HFFc6 (cell line): ENCODE data around the gene SLC6A3. TPM values are rescaled to one million over a fixed set of nuclear protein-coding genes. Genes with fewer than 3 reads are reported as not detected.

ENCODE experiments used
- DNase-seq: peaks from one replicate; pipeline ENCODE4 v3.0.0-alpha.2; 2018
- H3K27ac Mint-ChIP-seq: 2 replicates; pipeline ENCODE4 v1.8.0; 2020; ENCODE audit warnings: mild to moderate bottlenecking, mixed read lengths
- H3K27me3 Mint-ChIP-seq: 2 replicates; pipeline ENCODE4 v1.8.0; 2021; ENCODE audit warnings: mild to moderate bottlenecking, moderate library complexity, mixed read lengths; ENCODE audit not compliant: insufficient read depth
- H3K36me3 Mint-ChIP-seq: 2 replicates; pipeline ENCODE4 v1.8.0; 2021; ENCODE audit warnings: low read depth, mixed read lengths
- H3K4me1 Mint-ChIP-seq: 2 replicates; pipeline ENCODE4 v1.8.0; 2020; ENCODE audit warnings: low read depth, mixed read lengths
- H3K4me3 Mint-ChIP-seq: 2 replicates; pipeline ENCODE4 v1.8.0; 2020; ENCODE audit warnings: mild to moderate bottlenecking, moderate library complexity, mixed read lengths
- H3K9me3 Mint-ChIP-seq: 2 replicates; pipeline ENCODE4 v1.8.0; 2020; ENCODE audit warnings: mild to moderate bottlenecking, mixed read lengths
- CTCF ChIP-seq: fragments of 200-600 bp; sonication (generic); IDR thresholded peaks from 2 replicates; pipeline ENCODE4 v1.5.0; 2021; ENCODE audit warnings: antibody characterized with exemption, mild to moderate bottlenecking
- total RNA-seq, 6 experiments: library from RNA; stranded (reverse); fragmentation: NEBNext Ultra II Directional; extraction: Animal tissue kit (Norgen Biotek cat#: 25700); gene quantifications; 2 replicates in 1 of 6; 3 replicates in 5 of 6; pipeline ENCODE4 v1.2.3, GENCODE V29; 2021

The SLC6A3 gene
- total RNA-seq, 6 experiments from 2014 or later: not detected

- Mint-ChIP-seq H3K9me3 (peaks cover 16% of the 10 kb centered on the region), H3K27me3 (peaks cover 18% of the 10 kb centered on the region), H3K4me1 (peaks cover 6% of the 10 kb centered on the region), H3K36me3 (peaks cover 63% of the 10 kb centered on the region), H3K4me3 (no peak overlapping the region; the same call in 1 of the 2 replicates), H3K27ac (no peak overlapping the region)
- no peak for DNase-seq
- no peak for TF ChIP-seq CTCF
Measured at GRCh38 chr5:1465117-1465516, 19.9 kb upstream of the SLC6A3 start.

- Mint-ChIP-seq H3K27ac (no peak overlapping the region), H3K9me3 (peaks cover 16% of the 10 kb centered on the region)
Measured at GRCh38 chr5:1464511-1464910, 19.3 kb upstream of the SLC6A3 start.

GRCh38 chr5:1464096-1464446 is 18.8 kb upstream of the SLC6A3 start:
- no peak overlapping the region for H3K4me3 Mint-ChIP-seq
- TF ChIP-seq CTCF: no peak
- no peak for DNase-seq
- peaks cover 16% of the 10 kb centered on the region for H3K9me3 Mint-ChIP-seq
- peaks cover 18% of the 10 kb centered on the region for H3K27me3 Mint-ChIP-seq
- H3K4me1 Mint-ChIP-seq: no peaks in the 10 kb centered on the region
- no peak overlapping the region for H3K27ac Mint-ChIP-seq
- peaks cover 70% of the 10 kb centered on the region for H3K36me3 Mint-ChIP-seq

More at GRCh38 chr5:1464511-1464910, 19.3 kb upstream of the SLC6A3 start:
- Mint-ChIP-seq H3K27me3 (peaks cover 18% of the 10 kb centered on the region), H3K36me3 (peaks cover 69% of the 10 kb centered on the region), H3K4me3 (no peak overlapping the region), H3K4me1 (peaks cover under 1% of the 10 kb centered on the region; the same call in 1 of the 2 replicates)
- no peak for TF ChIP-seq CTCF
- no peak for DNase-seq

- H3K27me3 Mint-ChIP-seq: peaks cover 16% of the 10 kb centered on the region
- peaks cover 69% of the 10 kb centered on the region for H3K36me3 Mint-ChIP-seq
- peaks cover 18% of the 10 kb centered on the region for H3K9me3 Mint-ChIP-seq
- H3K27ac Mint-ChIP-seq: no peak overlapping the region
- DNase-seq: no peak
- TF ChIP-seq CTCF: no peak
- H3K4me3 Mint-ChIP-seq: no peak overlapping the region
- no peaks in the 10 kb centered on the region for H3K4me1 Mint-ChIP-seq
Measured at GRCh38 chr5:1463326-1464095, 18.3 kb upstream of the SLC6A3 start.

- peaks cover 69% of the 10 kb centered on the region for H3K36me3 Mint-ChIP-seq
- H3K9me3 Mint-ChIP-seq: peaks cover 30% of the 10 kb centered on the region
- no peak overlapping the region for H3K4me3 Mint-ChIP-seq
- no peak for TF ChIP-seq CTCF
- H3K27ac Mint-ChIP-seq: no peak overlapping the region
- peaks cover 15% of the 10 kb centered on the region for H3K27me3 Mint-ChIP-seq
- H3K4me1 Mint-ChIP-seq: no peaks in the 10 kb centered on the region
- DNase-seq: no peak
Measured at GRCh38 chr5:1462358-1462757, 17.1 kb upstream of the SLC6A3 start.
